Activated CD4-positive, alpha-beta T cell treated with anti-CD3 and anti-CD28 coated beads for 4 hours (primary cell): ENCODE measurements around the gene PARD6B.

Experiments
- DNase-seq, 2 donors: peaks; one replicate each; pipeline ENCODE4 v3.0.0-alpha.2; 2020

The PARD6B gene

GRCh38 chr20:50801747-50802125 lies 70.4 kb downstream of the PARD6B start:
- DNase-seq: no peak

- DNase-seq: no peak
These were observed 70.9 kb downstream of the PARD6B start for GRCh38 chr20:50802289-50802688.

- DNase-seq: peak in 1 of 2 donors; percentile 16
These were observed 73.3 kb downstream of the PARD6B start for GRCh38 chr20:50804437-50805348.

GRCh38 chr20:50805349-50805684 lies 73.9 kb downstream of the PARD6B start:
- no peak for DNase-seq

- DNase-seq: no peak
These were observed 74.9 kb downstream of the PARD6B start for GRCh38 chr20:50806126-50806768.
